GM23338 (cell line): ENCODE results near the gene C2CD4B.

Experiments used
- CREB1 ChIP-seq: fragments of 250-450 bp; sonication (Bioruptor Pico); IDR thresholded peaks from 2 replicates; pipeline ENCODE4 v1.5.0; 2020; ENCODE audit warnings: low read depth, mild to moderate bottlenecking, moderate library complexity
- CTCF ChIP-seq, 2 experiments: fragments of 200-600 bp in 1 of 2; sonication (generic) in 1 of 2; conservative IDR thresholded peaks; 2 replicates each; pipeline versions ENCODE4 v1.5.1 to v1.6.1; 2016 to 2017; ENCODE audit warnings: antibody characterized with exemption in 2 of 2, low read depth in 2 of 2, mild to moderate bottlenecking in 2 of 2, moderate library complexity in 1 of 2
- ETS1 ChIP-seq: IDR thresholded peaks from 2 replicates; pipeline ENCODE4 v1.6.1; 2016; ENCODE audit warnings: antibody characterized with exemption
- EZH2 ChIP-seq: fragments of 200-600 bp; sonication (generic); IDR thresholded peaks from one replicate; pipeline ENCODE4 v1.8.0; 2017; ENCODE audit warnings: antibody characterized with exemption, mild to moderate bottlenecking, low read depth; ENCODE audit not compliant: unreplicated experiment
- EZH2phosphoT487 ChIP-seq: fragments of 200-600 bp; sonication (generic); IDR thresholded peaks from one replicate; pipeline ENCODE4 v1.8.1; 2018; ENCODE audit warnings: antibody characterized with exemption; ENCODE audit not compliant: unreplicated experiment
- JUNB ChIP-seq: IDR thresholded peaks from one replicate; pipeline ENCODE4 v1.6.1; 2016; ENCODE audit warnings: antibody characterized with exemption; ENCODE audit not compliant: unreplicated experiment
- POLR2AphosphoS5 ChIP-seq: IDR thresholded peaks from 2 replicates; pipeline ENCODE4 v1.6.1; 2016; ENCODE audit warnings: antibody characterized with exemption, low read depth
- ZNF114 ChIP-seq: fragments of 250-450 bp; sonication (Bioruptor Pico); IDR thresholded peaks from 2 replicates; pipeline ENCODE4 v1.5.0; 2020; ENCODE audit warnings: mild to moderate bottlenecking, moderate library complexity
- ZNF331 ChIP-seq: fragments of 250-450 bp; sonication (Bioruptor Pico); IDR thresholded peaks from 2 replicates; pipeline ENCODE4 v1.5.0; 2020; ENCODE audit warnings: low read depth, mild to moderate bottlenecking, moderate library complexity
- TF ChIP-seq, protein P1 (sequence below): IDR thresholded peaks from one replicate; pipeline ENCODE4 v1.6.1; 2018; ENCODE audit warnings: antibody characterized with exemption; ENCODE audit not compliant: unreplicated experiment

GRCh38 chr15:62153228-62153627 is 11.9 kb downstream of the C2CD4B start:
- TF ChIP-seq CTCF (conservative IDR thresholded peaks at IDR 0.05; ENCODE audit: low read depth in 2 of 2) (no peak), EZH2phosphoT487 (no peak), JUNB (no peak), EZH2 (no peak), POLR2AphosphoS5 (no peak), CREB1 (no peak), ZNF331 (CRISPR knock-in tag) (no peak), ZNF114 (no peak), ETS1 (no peak)
- TF ChIP-seq, protein P1, sequence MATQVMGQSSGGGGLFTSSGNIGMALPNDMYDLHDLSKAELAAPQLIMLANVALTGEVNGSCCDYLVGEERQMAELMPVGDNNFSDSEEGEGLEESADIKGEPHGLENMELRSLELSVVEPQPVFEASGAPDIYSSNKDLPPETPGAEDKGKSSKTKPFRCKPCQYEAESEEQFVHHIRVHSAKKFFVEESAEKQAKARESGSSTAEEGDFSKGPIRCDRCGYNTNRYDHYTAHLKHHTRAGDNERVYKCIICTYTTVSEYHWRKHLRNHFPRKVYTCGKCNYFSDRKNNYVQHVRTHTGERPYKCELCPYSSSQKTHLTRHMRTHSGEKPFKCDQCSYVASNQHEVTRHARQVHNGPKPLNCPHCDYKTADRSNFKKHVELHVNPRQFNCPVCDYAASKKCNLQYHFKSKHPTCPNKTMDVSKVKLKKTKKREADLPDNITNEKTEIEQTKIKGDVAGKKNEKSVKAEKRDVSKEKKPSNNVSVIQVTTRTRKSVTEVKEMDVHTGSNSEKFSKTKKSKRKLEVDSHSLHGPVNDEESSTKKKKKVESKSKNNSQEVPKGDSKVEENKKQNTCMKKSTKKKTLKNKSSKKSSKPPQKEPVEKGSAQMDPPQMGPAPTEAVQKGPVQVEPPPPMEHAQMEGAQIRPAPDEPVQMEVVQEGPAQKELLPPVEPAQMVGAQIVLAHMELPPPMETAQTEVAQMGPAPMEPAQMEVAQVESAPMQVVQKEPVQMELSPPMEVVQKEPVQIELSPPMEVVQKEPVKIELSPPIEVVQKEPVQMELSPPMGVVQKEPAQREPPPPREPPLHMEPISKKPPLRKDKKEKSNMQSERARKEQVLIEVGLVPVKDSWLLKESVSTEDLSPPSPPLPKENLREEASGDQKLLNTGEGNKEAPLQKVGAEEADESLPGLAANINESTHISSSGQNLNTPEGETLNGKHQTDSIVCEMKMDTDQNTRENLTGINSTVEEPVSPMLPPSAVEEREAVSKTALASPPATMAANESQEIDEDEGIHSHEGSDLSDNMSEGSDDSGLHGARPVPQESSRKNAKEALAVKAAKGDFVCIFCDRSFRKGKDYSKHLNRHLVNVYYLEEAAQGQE = no peak
